Dendritic cell treated with granulocyte-macrophage colony-stimulating factor and Interleukin-4, amounts not matched to agents 40 ng/mL and 50 ng/mL, for 4 days (primary cell): Measurements from ENCODE around the gene ACYP1.
A peak's percentile ranks its signal among the peaks of the same experiment; 100 is the strongest.

Experiments used
- H3K27ac Mint-ChIP-seq: one replicate; pipeline ENCODE4 v1.8.0; 2022; ENCODE audit warnings: mild to moderate bottlenecking, mixed read lengths
- H3K27me3 Mint-ChIP-seq: one replicate; pipeline ENCODE4 v1.8.0; 2022; ENCODE audit warnings: mild to moderate bottlenecking, mixed read lengths
- H3K36me3 Mint-ChIP-seq: one replicate; pipeline ENCODE4 v1.8.0; 2022; ENCODE audit warnings: low read depth, mixed read lengths
- H3K4me1 Mint-ChIP-seq: one replicate; pipeline ENCODE4 v1.8.0; 2022; ENCODE audit warnings: low read depth, mixed read lengths
- H3K4me3 Mint-ChIP-seq: one replicate; pipeline ENCODE4 v1.8.0; 2022; ENCODE audit warnings: mild to moderate bottlenecking, moderate library complexity, mixed read lengths
- H3K9me3 Mint-ChIP-seq: one replicate; pipeline ENCODE4 v1.8.0; 2022; ENCODE audit warnings: mixed read lengths
- intact Hi-C: fragments of 100-400 bp; cut with micrococcal nuclease; formaldehyde crosslinking; loops from one replicate; pipeline ENCODE4 v1.15.0; 2022

Gene ACYP1

DNA sequence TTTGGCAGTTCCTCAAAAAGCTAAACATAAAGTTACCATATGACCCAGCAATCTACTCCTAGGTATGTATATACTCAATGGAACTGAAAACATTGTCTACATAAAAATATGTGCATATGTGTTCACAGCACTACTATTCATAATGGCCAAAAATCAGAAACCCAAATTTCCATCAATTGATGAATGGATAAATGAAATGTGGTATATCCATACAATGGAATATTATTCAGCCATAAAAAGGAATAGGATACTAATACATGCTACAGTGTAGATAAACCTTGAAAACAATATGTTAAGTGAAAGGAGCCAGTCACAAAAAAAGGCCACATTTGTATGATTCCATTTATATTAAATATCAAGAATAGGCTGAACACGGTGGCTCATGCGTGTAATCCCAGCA lies 3.4 kb downstream of the ACYP1 start:
- no peak overlapping the region for H3K27ac Mint-ChIP-seq
- intact Hi-C loops = loop anchor here (5.0 kb wide), 1 partner anchor 58 kb away; the partner anchor contains the start of gene EIF2B2
- no peaks in the 10 kb centered on the region for H3K9me3 Mint-ChIP-seq
- no peaks in the 10 kb centered on the region for H3K27me3 Mint-ChIP-seq
- peaks cover 27% of the 10 kb centered on the region for H3K4me1 Mint-ChIP-seq
- no peak overlapping the region for H3K4me3 Mint-ChIP-seq
- peaks cover 23% of the 10 kb centered on the region for H3K36me3 Mint-ChIP-seq

GRCh38 chr14:75059642-75060041 lies 4.2 kb downstream of the ACYP1 start:
- intact Hi-C loops = loop anchor here (5.0 kb wide), 1 partner anchor 57 kb away; the partner anchor contains the start of gene EIF2B2
- H3K27me3 Mint-ChIP-seq = no peaks in the 10 kb centered on the region
- H3K9me3 Mint-ChIP-seq = no peaks in the 10 kb centered on the region
- H3K27ac Mint-ChIP-seq = no peak overlapping the region
- peaks cover 23% of the 10 kb centered on the region for H3K36me3 Mint-ChIP-seq
- H3K4me1 Mint-ChIP-seq = peaks cover 30% of the 10 kb centered on the region
- no peak overlapping the region for H3K4me3 Mint-ChIP-seq

DNA sequence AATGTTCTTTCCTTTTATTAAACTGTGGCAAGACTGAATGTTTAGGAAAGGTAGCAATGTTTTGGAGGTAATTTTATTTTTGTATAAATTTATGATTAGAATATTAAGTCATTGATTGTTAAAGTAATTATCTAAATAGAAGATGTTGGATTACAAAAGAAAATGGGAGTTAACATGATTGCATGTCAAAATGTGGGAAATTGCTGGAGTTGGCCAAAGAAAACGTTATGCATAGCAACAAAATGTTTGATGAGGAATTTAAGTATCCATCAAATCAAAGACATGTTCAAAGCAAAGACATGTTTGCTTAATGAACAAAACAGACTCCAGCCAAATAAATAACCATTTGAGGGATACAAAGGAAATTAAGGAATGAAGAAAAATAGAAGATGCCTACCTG lies 9.4 kb downstream of the ACYP1 start:
- intact Hi-C loops = no loop called here

DNA sequence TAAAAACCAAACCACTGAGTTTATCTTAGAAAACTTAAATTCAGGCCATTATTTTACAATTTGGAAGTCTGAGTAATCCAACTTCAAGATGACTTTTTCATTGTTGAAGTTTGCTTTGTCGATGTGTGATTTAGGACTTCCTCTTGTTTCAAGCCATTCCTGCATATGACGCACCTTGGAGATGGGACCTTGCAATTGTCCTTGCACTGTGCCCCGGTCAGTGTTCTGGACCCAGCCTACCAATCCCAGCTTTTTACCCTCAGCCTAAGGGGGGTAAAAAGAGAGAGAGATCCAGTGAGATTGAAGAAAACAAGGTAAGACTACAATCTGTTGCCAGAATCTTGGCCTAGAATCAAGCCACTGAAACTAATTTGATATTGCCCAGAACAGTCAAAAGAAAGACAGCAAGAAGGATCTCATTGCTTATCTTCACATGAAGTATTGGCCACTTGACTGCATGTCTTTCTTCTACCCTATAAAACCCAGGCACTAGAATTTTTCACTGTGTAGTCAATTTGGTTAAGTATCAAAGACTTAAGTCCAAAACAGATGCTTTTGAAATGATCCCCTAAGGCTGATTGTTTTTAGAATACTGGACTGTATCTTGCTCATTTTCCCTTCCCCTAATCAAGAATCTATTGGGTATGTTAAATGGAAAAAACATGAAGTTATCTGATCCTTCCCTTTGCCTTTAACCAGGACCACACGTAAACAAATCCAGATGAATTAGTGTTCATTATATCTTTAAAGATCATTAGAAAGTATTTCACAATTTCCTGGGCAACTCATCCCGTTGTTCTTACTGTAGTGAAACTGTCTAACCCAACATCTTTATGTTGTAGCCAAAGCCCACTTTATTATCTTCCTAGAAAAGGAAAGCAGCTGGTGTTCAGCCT lies 10.2 kb downstream of the ACYP1 start:
- Mint-ChIP-seq H3K4me1 (peaks cover 34% of the 10 kb centered on the region), H3K27ac (no peak overlapping the region), H3K27me3 (no peaks in the 10 kb centered on the region), H3K4me3 (no peak overlapping the region), H3K9me3 (no peaks in the 10 kb centered on the region), H3K36me3 (peaks cover 14% of the 10 kb centered on the region)
- intact Hi-C loops = no loop called here

More for the DNA sequence above, 9.4 kb downstream of the ACYP1 start:
- Mint-ChIP-seq H3K27ac (no peak overlapping the region), H3K36me3 (peaks cover 11% of the 10 kb centered on the region), H3K4me3 (no peak overlapping the region), H3K27me3 (no peaks in the 10 kb centered on the region), H3K4me1 (peaks cover 30% of the 10 kb centered on the region), H3K9me3 (no peaks in the 10 kb centered on the region)

DNA sequence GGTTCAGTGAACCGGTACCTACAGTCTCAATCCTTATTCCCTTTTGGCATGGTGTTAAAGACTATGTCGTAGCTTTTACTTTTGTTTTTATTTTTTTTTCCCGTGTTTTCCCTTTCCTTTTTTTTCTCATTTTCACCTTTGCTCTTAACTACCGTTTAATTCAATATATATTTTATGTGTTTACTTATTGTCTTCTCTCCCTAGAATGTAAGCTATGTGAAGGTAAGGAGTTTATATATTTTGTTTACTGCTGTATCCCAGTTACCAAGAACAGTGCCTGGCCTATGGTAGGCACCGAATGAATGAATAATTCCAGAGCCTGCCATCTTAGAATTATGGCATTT lies 12.3 kb downstream of the ACYP1 start:
- Mint-ChIP-seq H3K36me3 (peaks cover 18% of the 10 kb centered on the region), H3K4me1 (peaks cover 29% of the 10 kb centered on the region), H3K4me3 (peak overlapping the region; percentile 87), H3K27me3 (no peaks in the 10 kb centered on the region), H3K27ac (peak overlapping the region; percentile 85), H3K9me3 (no peaks in the 10 kb centered on the region)
- intact Hi-C loops = no loop called here

GRCh38 chr14:75050852-75051555 lies 12.8 kb downstream of the ACYP1 start, which contains the start of gene MLH3:
Gene MLH3, minus strand, starts transcription at chr14:75051467. Its CDS starts 1,812 bp downstream, at chr14:75049655.
- Mint-ChIP-seq H3K9me3 (no peaks in the 10 kb centered on the region), H3K4me3 (peak within 1 kb of the TSS; percentile 87), H3K27me3 (no peaks in the 10 kb centered on the region), H3K4me1 (peaks cover 25% of the 10 kb centered on the region), H3K27ac (peak within 1 kb of the TSS; percentile 85), H3K36me3 (peaks cover 18% of the 10 kb centered on the region)
- intact Hi-C loops = no loop called here

GRCh38 chr14:75049731-75050201 lies 14.1 kb downstream of the ACYP1 start:
- Mint-ChIP-seq H3K27ac (no peak overlapping the region), H3K4me3 (no peak overlapping the region), H3K9me3 (no peaks in the 10 kb centered on the region), H3K4me1 (peaks cover 24% of the 10 kb centered on the region), H3K27me3 (no peaks in the 10 kb centered on the region), H3K36me3 (peaks cover 18% of the 10 kb centered on the region)
- intact Hi-C loops = no loop called here

- H3K27me3 Mint-ChIP-seq = no peaks in the 10 kb centered on the region
- no peak overlapping the region for H3K27ac Mint-ChIP-seq
- H3K9me3 Mint-ChIP-seq = no peaks in the 10 kb centered on the region
- H3K36me3 Mint-ChIP-seq = peaks cover 19% of the 10 kb centered on the region
- H3K4me1 Mint-ChIP-seq = peaks cover 24% of the 10 kb centered on the region
- no peak overlapping the region for H3K4me3 Mint-ChIP-seq
- intact Hi-C loops = no loop called here
Observed at GRCh38 chr14:75049136-75049535, 14.7 kb downstream of the ACYP1 start.

DNA sequence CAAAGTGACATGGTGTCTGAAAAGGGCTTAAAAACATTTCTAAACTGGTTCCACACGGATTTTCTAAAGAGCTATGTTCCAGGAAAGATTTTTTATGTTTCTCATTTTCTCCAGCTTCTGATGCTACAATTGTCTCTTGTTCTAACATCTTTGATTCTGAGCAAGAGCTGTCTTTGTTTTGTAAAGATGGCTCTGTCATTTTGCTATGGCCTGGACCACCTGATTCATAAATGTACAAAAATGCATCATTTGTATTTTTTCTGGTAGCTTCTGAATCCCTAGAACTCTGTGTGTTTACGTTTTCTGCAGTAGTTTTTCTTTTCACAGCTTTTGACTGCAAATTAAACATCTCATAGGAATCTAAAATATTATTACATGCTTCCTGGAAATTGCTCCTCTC lies 15.7 kb downstream of the ACYP1 start:
- H3K4me1 Mint-ChIP-seq = peaks cover 24% of the 10 kb centered on the region
- H3K9me3 Mint-ChIP-seq = no peaks in the 10 kb centered on the region
- peaks cover 29% of the 10 kb centered on the region for H3K36me3 Mint-ChIP-seq
- intact Hi-C loops = no loop called here
- H3K27me3 Mint-ChIP-seq = no peaks in the 10 kb centered on the region
- H3K27ac Mint-ChIP-seq = no peak overlapping the region
- no peak overlapping the region for H3K4me3 Mint-ChIP-seq

DNA sequence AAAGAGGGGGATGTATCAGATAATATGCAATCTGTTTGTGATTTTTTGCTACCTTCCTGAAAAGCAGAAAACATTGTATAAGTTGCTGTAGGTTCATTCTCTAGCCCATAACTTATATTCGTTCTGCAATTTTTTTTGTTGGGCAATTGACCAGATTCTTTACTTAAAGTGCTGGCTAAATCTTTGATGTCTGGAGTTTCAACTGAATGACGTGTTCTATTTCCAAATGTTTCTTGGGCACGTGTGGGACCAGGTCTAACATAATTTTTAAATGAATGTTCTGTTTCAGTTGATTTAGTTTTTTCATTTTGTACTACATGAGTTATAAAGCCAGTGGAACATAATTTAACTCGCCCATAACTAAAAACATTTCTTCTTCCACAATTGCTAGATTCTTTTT lies 16.3 kb downstream of the ACYP1 start:
- H3K4me3 Mint-ChIP-seq = no peak overlapping the region
- H3K4me1 Mint-ChIP-seq = peaks cover 24% of the 10 kb centered on the region
- intact Hi-C loops = no loop called here
- H3K9me3 Mint-ChIP-seq = no peaks in the 10 kb centered on the region
- H3K27me3 Mint-ChIP-seq = no peaks in the 10 kb centered on the region
- H3K27ac Mint-ChIP-seq = no peak overlapping the region
- H3K36me3 Mint-ChIP-seq = peaks cover 29% of the 10 kb centered on the region

GRCh38 chr14:75046899-75047298 lies 16.9 kb downstream of the ACYP1 start:
- no peaks in the 10 kb centered on the region for H3K27me3 Mint-ChIP-seq
- H3K4me1 Mint-ChIP-seq = peaks cover 24% of the 10 kb centered on the region
- H3K4me3 Mint-ChIP-seq = no peak overlapping the region
- H3K27ac Mint-ChIP-seq = no peak overlapping the region
- H3K36me3 Mint-ChIP-seq = peaks cover 29% of the 10 kb centered on the region
- no peaks in the 10 kb centered on the region for H3K9me3 Mint-ChIP-seq
- intact Hi-C loops = no loop called here

DNA sequence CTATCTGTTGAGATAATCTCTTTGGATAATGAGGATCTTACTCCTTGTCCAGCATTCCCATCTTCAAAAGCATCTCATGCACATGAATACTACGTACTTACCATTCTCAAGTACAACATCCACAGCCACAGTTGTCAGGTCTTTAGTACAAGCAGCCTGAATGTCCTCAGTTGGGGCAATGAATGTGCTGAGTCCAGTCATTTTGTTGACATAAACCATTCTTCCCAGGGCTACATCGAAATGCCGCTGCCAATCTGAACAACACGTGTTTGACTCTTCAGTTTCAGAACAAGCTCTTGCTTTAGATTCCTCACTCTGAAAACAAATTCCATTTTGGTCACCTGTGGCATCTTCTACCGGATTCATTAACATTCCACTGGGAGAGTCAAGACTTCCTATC lies 17.5 kb downstream of the ACYP1 start:
- no peaks in the 10 kb centered on the region for H3K9me3 Mint-ChIP-seq
- peaks cover 24% of the 10 kb centered on the region for H3K4me1 Mint-ChIP-seq
- no peak overlapping the region for H3K4me3 Mint-ChIP-seq
- H3K36me3 Mint-ChIP-seq = peaks cover 31% of the 10 kb centered on the region
- H3K27me3 Mint-ChIP-seq = no peaks in the 10 kb centered on the region
- H3K27ac Mint-ChIP-seq = no peak overlapping the region
- intact Hi-C loops = no loop called here

GRCh38 chr14:75044752-75045151 lies 19.1 kb downstream of the ACYP1 start:
- Mint-ChIP-seq H3K27ac (no peak overlapping the region), H3K27me3 (no peaks in the 10 kb centered on the region), H3K4me1 (peaks cover 13% of the 10 kb centered on the region), H3K36me3 (peaks cover 33% of the 10 kb centered on the region), H3K9me3 (no peaks in the 10 kb centered on the region), H3K4me3 (no peak overlapping the region)
- intact Hi-C loops = no loop called here

- H3K27ac Mint-ChIP-seq = no peak overlapping the region
- no peaks in the 10 kb centered on the region for H3K27me3 Mint-ChIP-seq
- peaks cover 8% of the 10 kb centered on the region for H3K4me1 Mint-ChIP-seq
- no peaks in the 10 kb centered on the region for H3K9me3 Mint-ChIP-seq
- H3K4me3 Mint-ChIP-seq = no peak overlapping the region
- peaks cover 30% of the 10 kb centered on the region for H3K36me3 Mint-ChIP-seq
- intact Hi-C loops = no loop called here
Observed at GRCh38 chr14:75044322-75044721, 19.5 kb downstream of the ACYP1 start.
